Spleen (tissue), 11 donors: ENCODE data around the gene TMEM203. TPM values are rescaled to one million over a fixed set of nuclear protein-coding genes. Genes with fewer than 3 reads are reported as not detected.

Source experiments
- DNase-seq: peaks from one replicate; pipeline ENCODE4 v3.0.0-alpha.2; 2020
- H3K27ac ChIP-seq, 8 donors: fragments of 200-600 bp; sonication (generic) in 7 of 8; 1 replicate in 4 of 8; 2 replicates in 4 of 8; pipeline versions ENCODE4 v1.5.0 to v1.8.0; 2016 to 2021; ENCODE audit warnings: inconsistent platforms in 4 of 8, mild to moderate bottlenecking in 4 of 8, moderate library complexity in 1 of 8
- H3K27me3 ChIP-seq, 7 donors: fragments of 200-600 bp; sonication (generic) in 6 of 7; replicated peaks in 1 of 7; 1 replicate in 4 of 7; 2 replicates in 3 of 7; pipeline versions ENCODE4 v1.5.0 to v1.8.0; 2016 to 2021; ENCODE audit warnings: inconsistent platforms in 3 of 7, mild to moderate bottlenecking in 1 of 7
- H3K36me3 ChIP-seq, 6 donors: fragments of 200-600 bp; sonication (generic) in 5 of 6; 1 replicate in 4 of 6; 2 replicates in 2 of 6; pipeline versions ENCODE4 v1.5.0 to v1.8.0; 2016 to 2021; ENCODE audit warnings: inconsistent platforms in 2 of 6
- H3K4me1 ChIP-seq, 6 donors: fragments of 200-600 bp; sonication (generic) in 5 of 6; 1 replicate in 3 of 6; 2 replicates in 3 of 6; pipeline versions ENCODE4 v1.5.0 to v1.8.0; 2016 to 2021; ENCODE audit warnings: inconsistent platforms in 3 of 6
- H3K4me3 ChIP-seq, 8 donors: fragments of 200-600 bp; sonication (generic) in 7 of 8; 1 replicate in 4 of 8; 2 replicates in 4 of 8; pipeline versions ENCODE4 v1.5.0 to v1.8.0; 2016 to 2021; ENCODE audit warnings: inconsistent platforms in 4 of 8, mild to moderate bottlenecking in 4 of 8, moderate library complexity in 2 of 8
- H3K9me3 ChIP-seq, 8 donors: fragments of 200-600 bp; sonication (generic) in 7 of 8; 1 replicate in 4 of 8; 2 replicates in 4 of 8; pipeline versions ENCODE4 v1.5.0 to v1.8.0; 2016 to 2021; ENCODE audit warnings: inconsistent platforms in 4 of 8
- CTCF ChIP-seq, 11 experiments: fragments of 200-600 bp in 7 of 11; fragments of 450-650 bp in 4 of 11; sonication (generic) in 4 of 11; IDR thresholded peaks in 8 of 11; conservative IDR thresholded peaks in 3 of 11; 1 replicate in 7 of 11; 2 replicates in 4 of 11; pipeline versions ENCODE4 v1.4.0 to v1.8.0; 2016 to 2021; ENCODE audit warnings: antibody characterized with exemption in 11 of 11, inconsistent platforms in 4 of 11, mild to moderate bottlenecking in 1 of 11
- POLR2A ChIP-seq, 3 donors: fragments of 450-650 bp; IDR thresholded peaks; one replicate each; pipeline ENCODE4 v1.5.1; 2017; ENCODE audit warnings: antibody characterized with exemption in 3 of 3, mild to moderate bottlenecking in 1 of 3
- POLR2AphosphoS5 ChIP-seq, 3 donors: sonication (generic); formaldehyde crosslinking; IDR thresholded peaks; one replicate each; pipeline ENCODE4 v1.5.1; 2017; ENCODE audit warnings: antibody characterized with exemption in 3 of 3
- WGBS, 5 donors: extraction: QIAGEN DNeasy Blood & Tissue Kit in 3 of 5; methylation state at CpG; one replicate each; pipeline versions ENCODE4 v1.1.5 to v1.1.7; 2013 to 2018; 5-methylcytosine and 5-hydroxymethylcytosine counted together
- intact Hi-C: fragments of 100-400 bp; cut with DNase I; formaldehyde crosslinking; loops from one replicate; pipeline ENCODE4 v1.15.0; 2023; ENCODE audit warnings: low total_unique reads
- polyA plus RNA-seq, 3 donors: library from polyadenylated mRNA; stranded (reverse); fragments of 200-250 nt; gene quantifications; one replicate each; pipeline ENCODE4 v1.2.1, GENCODE V29; 2013
- total RNA-seq, 7 donors: library from RNA; depleted of rRNA in 3 of 7; stranded (reverse); fragments of >200 nt in 3 of 7; fragmentation: NEBNext Ultra II Directional in 4 of 7; extraction: Animal tissue kit (Norgen Biotek cat#: 25700) in 4 of 7; gene quantifications; one replicate each; pipeline versions ENCODE4 v1.1.0 to v1.2.1, GENCODE V29; 2016 to 2021
- donor health status: healthy with polysubstance abuse.
- donor health status: DM: no; HTN: no; CAD: no; lungs with moderate emphysema.
- donor health status: DM: no; HTN: no; CAD: no.
- donor health status: Bipolar disorder and iron deficiency.
- donor health status: healthy.
- donor health status: DM: no; HTN: no; CAD: no.
- donor health status: DM: yes; HTN: yes; CAD: no.

The TMEM203 gene
- total and polyA plus RNA-seq, 10 donors: 28.4 to 50.1 (median 36.0) TPM

GRCh38 chr9:137237759-137238726 is 32.6 kb upstream of the TMEM203 start:
- H3K27me3 ChIP-seq: peaks cover 0 to 29% (median 14%) of the 10 kb centered on the region in 7 donors
- no peak overlapping the region for H3K4me3 ChIP-seq
- no peaks in the 10 kb centered on the region for H3K9me3 ChIP-seq
- peaks cover 0 to 14% (median 10%) of the 10 kb centered on the region in 6 donors for H3K36me3 ChIP-seq
- intact Hi-C loops: no loop called here
- peaks cover 30 to 82% (median 70%) of the 10 kb centered on the region in 6 donors for H3K4me1 ChIP-seq
- TF ChIP-seq POLR2A (IDR thresholded peaks at IDR 0.05) (no peak), CTCF (IDR thresholded peaks at IDR 0.05 in 8 of 11, conservative IDR thresholded peaks at IDR 0.05 in 3 of 11) (no peak), POLR2AphosphoS5 (IDR thresholded peaks at IDR 0.05) (no peak)
- no peak overlapping the region for H3K27ac ChIP-seq
- no peak for DNase-seq
- 81 to 88% (median 83%) methylated on average over 8 to 13 of the region's 13 CpGs for WGBS, 5 donors

DNA sequence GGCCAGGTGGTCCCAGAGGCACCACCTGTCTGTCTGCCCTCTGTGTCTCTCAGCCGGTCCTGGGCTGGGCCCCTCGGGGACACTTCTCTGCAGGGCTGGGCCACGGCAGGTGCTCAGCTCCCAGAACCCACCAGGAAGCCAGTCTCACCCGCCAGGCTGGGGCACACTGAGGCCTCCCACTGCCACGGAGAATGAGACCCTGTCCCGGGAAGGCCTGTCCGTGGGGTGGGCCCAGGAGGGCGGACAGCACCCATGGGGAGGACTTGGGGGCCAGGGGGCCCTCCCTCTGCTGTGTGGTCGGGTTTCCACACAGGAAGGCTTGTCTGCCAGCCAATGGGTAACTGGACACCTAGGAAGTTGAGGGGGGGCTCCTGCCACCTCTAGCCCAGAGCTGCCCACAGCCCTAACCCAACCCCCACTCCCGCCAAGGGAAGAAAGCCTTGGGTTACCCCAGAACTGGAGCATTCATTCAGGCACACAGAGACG is 31.5 kb upstream of the TMEM203 start:
- H3K4me3 ChIP-seq: peak overlapping the region in 4 of 8 donors; percentile 7 to 55 (median 17)
- H3K4me1 ChIP-seq: peaks cover 20 to 71% (median 59%) of the 10 kb centered on the region in 6 donors
- intact Hi-C loops: no loop called here
- 24 to 40% (median 37%) methylated on average over 2 to 11 of the region's 11 CpGs for WGBS, 5 donors
- DNase-seq: no peak
- TF ChIP-seq POLR2A (IDR thresholded peaks at IDR 0.05) (no peak), POLR2AphosphoS5 (IDR thresholded peaks at IDR 0.05) (no peak), CTCF (IDR thresholded peaks at IDR 0.05 in 8 of 11, conservative IDR thresholded peaks at IDR 0.05 in 3 of 11) (no peak)
- no peaks in the 10 kb centered on the region for H3K9me3 ChIP-seq
- peak overlapping the region in 3 of 8 donors; percentile 49 to 75 (median 58) for H3K27ac ChIP-seq
- peaks cover 0 to 40% (median 20%) of the 10 kb centered on the region in 7 donors for H3K27me3 ChIP-seq
- H3K36me3 ChIP-seq: peaks cover 0 to 3% (median under 1%) of the 10 kb centered on the region in 6 donors

- TF ChIP-seq POLR2AphosphoS5 (IDR thresholded peaks at IDR 0.05) (peak; percentile 48 to 80 (median 67)), POLR2A (IDR thresholded peaks at IDR 0.05) (no peak), CTCF (IDR thresholded peaks at IDR 0.05 in 8 of 11, conservative IDR thresholded peaks at IDR 0.05 in 3 of 11) (peak; percentile 98 to 100 (median 100))
- H3K9me3 ChIP-seq: no peaks in the 10 kb centered on the region
- H3K4me3 ChIP-seq: peak overlapping the region in 4 of 8 donors; percentile 7 to 55 (median 17)
- WGBS, 5 donors: 8 to 13% (median 9%) methylated on average over 10 to 31 of the region's 31 CpGs
- peak; percentile 97 for DNase-seq
- intact Hi-C loops: no loop called here
- H3K36me3 ChIP-seq: no peaks in the 10 kb centered on the region
- H3K27me3 ChIP-seq: peaks cover 0 to 46% (median 23%) of the 10 kb centered on the region in 7 donors
- H3K27ac ChIP-seq: peak overlapping the region in 3 of 8 donors; percentile 49 to 75 (median 58)
- peaks cover 18 to 67% (median 56%) of the 10 kb centered on the region in 6 donors for H3K4me1 ChIP-seq
Measured at GRCh38 chr9:137236238-137236935, 30.9 kb upstream of the TMEM203 start.
